Hematopoietic multipotent progenitor cell treated with erythropoietin and hydrocortisone succinate and interleukin-3 and kit ligand, for 8 days (in vitro differentiated cells): ENCODE measurements around the gene C1orf122.

Experiments used
- DNase-seq: peaks from one replicate; pipeline ENCODE4 v3.0.0-alpha.2; 2015

The C1orf122 gene

DNA sequence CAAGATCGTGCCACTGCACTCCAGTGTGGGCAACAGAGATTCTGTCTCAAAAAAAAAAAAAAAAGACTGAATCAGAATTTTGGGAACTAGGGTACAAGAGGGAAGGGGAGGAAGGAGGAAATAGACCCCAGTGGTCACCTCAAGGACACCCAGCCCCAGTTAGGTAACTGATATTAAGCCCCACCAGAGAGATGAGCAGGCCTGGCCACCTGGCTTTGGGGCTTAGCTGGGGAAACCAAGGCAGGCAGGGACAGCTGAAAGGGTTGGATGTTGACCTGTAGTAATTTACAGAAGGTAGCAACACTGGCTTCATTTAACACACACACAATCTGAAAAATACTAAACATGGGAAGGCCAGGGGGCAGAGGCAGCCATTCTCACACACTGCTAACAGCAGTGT is 5.2 kb upstream of the C1orf122 start:
- DNase-seq: no peak

- DNase-seq: peak; percentile 87
These were observed 403 bp upstream of the C1orf122 start for GRCh38 chr1:37807220-37807554.

DNA sequence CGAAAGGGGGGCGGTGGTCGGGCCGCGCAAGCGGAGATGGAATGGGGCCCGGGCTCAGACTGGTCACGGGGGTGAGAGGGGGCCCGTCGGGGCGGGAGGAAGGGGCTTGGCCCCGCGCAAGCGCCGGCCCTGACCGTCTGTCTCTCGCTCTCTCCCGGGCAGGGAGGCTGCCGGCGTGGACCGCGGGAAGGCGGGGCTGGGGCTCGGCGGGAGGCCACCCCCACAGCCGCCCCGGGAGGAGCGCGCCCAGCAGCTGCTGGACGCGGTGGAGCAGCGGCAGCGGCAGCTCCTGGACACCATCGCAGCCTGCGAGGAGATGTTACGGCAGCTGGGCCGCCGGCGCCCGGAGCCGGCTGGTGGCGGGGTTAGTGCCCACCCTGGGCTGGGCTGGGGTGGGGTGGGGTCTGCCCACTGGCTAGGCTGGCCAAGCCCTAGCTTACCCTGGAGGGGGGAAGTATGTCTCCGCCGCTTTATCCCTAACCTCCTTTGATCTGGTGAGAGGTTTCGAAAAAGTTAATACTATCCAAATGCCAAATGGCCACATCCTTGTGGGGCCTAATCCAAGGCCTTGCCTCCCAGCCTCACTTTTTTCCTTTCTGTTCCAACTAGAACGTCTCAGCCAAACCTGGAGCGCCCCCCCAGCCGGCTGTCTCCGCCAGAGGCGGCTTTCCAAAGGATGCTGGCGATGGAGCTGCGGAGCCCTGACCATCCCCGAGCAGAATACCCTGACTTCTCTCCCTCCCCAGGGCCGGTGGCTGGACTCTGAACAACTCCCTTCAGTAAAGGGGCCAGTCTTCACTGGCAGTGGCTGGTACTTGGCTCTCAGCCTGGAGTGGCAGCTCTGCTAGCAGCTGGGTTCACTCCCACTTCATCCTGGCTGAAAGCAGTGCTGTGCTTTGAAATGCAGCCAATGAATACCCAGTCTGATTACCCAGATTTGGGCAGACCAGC is 1.1 kb downstream of the C1orf122 start:
- peak; percentile 65 for DNase-seq

DNA sequence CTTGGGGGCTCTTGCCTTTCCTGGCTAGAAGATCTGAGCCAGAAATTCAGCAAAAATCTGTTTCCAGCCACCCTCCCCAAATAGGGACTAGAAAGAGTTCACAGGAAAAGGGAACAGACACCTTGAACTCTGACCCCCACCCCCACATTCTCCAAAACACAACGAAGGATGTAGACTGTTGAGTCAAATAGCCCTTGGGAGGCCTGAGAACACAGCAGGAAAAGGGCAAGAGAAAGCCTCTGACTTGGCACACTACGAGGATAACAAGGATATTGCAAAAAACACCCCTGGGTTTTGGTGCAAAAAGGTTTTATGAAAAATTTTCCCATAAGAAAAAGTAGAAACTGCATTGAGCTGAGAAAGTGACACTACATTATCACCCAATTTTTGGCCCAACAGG is 2.4 kb downstream of the C1orf122 start:
- DNase-seq: no peak

- DNase-seq: peak; percentile 86
These were observed 3.6 kb downstream of the C1orf122 start for GRCh38 chr1:37811027-37811655.

GRCh38 chr1:37813529-37814145 is 6.0 kb downstream of the C1orf122 start:
- DNase-seq: no peak

DNA sequence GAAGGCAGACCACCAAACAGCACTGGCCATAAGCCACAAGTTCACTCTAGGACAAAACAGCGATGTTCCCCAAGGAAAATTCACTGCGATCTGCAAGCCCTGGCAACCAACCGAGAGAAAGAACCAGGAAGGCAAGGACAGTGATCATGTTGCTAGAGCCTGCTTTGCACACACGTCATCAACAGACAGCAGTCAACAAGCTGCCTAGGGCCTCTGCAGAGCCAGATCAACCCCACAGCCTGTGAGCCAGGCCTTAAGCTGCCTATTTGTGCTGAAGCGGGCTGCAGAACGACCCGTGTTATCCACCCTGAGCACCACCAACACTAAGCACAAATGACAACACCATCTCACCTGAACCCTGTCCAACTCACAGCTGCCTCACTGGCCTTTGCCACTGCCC is 6.7 kb downstream of the C1orf122 start:
- no peak for DNase-seq

GRCh38 chr1:37817481-37817880 is 9.9 kb downstream of the C1orf122 start:
- DNase-seq: peak; percentile 12

DNA sequence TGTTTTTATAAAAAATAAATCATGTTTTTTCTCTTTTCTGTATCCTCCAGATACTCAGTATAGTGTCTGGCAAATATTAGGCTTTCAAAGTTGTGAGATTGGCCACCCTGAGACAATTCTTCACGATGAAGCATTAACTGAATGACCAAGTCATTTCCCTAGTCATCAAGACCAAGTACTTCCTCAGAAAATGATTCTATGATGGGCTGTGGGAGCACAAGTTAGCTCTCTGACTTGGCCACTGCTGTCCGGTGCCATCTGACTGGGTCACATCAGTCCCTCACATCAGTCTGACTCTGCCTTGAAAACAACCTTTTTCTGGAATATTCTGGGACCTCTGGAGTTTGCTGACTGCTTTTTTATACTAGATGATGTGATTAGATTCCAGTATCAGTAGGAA is 13.9 kb downstream of the C1orf122 start:
- no peak for DNase-seq

DNA sequence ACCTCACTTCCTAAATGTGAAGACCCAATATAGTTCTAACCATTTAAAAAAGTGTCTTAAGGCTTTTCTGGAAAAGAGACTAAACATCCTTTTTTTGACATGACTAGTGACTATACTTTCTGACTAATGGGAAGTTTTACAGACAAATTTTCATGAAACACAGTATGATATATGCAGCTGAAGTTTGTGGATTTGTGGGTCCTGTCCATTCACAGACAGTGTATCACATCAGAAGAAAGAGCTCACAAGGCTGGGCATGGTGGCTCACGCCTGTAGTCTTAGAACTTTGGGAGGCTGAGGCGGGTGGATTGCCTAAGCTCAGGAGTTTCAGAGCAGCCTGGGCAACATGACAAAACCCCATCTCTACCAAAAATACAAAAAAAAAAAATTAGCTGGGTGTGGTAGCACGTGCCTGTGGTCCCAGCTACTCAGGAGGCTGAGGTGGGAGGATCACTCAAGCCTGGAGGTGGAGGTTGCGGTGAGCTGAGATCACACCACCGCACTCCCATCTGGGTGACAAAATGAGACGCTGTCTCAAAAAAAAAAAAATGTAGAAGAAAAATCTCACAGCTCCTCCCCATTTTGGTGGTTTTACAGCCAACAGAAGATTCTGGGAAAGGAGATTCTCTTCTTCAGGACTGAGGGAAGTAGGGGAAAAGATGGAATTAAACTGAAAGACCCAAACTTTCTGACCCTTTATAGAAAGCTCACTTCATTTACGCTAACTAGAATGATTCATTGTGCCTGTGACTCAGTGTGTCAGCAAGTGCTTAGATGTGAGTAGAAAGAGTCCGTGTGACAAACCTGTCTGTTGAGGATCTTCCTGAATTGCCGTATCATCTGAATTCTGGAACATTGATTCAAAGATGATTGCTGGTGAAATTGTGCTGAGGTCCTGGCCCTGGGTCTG is 15.6 kb downstream of the C1orf122 start:
- no peak for DNase-seq

GRCh38 chr1:37824001-37824400 is 16.4 kb downstream of the C1orf122 start:
- DNase-seq: no peak

DNA sequence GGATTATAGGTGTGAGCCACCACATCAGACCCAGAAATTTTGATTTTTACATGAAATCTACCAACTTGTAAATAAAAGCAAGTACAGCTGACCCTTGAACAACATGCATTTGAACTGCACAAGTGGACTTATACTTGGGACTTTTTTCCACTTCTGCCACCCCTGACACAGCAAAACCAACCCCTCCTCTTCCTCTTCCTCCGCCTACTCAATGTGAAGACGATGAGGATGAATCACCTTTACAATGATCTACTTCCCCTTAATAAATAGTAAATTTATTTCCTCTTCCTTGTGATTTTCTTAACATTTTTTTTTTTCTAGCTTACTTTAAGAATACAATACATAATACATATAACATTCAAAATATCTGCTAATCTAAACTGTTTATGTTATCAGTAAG is 17.9 kb downstream of the C1orf122 start:
- no peak for DNase-seq

DNA sequence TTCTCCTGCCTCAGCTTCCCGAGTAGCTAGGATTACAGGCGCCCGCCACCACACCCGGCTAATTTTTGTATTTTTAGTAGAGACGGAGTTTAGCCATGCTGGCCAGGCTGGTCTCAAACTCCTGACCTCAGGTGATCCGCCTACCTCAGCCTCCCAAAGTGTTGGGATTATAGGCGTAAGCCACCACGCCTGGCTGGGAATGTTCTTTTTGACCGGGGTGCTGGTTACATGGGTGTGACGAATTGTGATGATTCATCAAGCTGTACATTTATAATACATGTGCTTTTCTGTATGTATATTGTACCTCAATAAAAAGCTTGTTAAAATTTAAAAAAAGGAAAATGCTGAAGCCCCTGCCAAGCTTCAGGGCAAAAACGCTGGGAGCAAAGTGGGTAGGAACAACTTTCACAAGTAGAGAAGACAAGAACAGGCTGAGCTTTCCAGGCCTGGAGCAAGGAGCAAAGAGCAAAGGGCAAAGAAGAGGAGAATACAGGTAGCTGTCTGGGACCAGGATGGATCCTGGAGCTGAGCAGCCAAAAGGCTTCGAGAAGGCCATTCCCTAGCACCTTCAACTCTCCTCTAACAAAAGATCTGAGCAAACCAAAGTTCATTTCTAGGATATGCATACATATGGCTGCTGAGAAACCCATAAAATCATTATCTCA is 21.0 kb downstream of the C1orf122 start:
- DNase-seq: no peak

DNA sequence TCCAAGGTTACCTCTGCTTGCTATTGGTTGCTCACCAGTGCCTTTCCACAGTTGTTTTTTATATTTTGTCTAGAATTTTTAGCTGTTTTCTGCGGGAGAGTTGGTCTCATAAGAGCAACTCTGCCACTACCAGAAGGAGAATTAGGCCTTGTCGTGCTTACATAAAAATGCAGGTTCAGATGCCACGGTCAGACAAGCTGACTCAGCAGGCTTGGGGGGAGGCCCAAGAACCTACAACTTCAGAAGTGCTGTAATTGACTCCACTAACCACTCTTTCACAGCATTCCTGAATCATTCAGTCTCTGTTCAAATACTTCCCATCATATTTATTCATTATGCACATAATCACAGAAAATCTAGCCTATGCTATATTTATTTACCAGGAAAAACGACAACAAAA is 23.5 kb downstream of the C1orf122 start:
- DNase-seq: no peak

DNA sequence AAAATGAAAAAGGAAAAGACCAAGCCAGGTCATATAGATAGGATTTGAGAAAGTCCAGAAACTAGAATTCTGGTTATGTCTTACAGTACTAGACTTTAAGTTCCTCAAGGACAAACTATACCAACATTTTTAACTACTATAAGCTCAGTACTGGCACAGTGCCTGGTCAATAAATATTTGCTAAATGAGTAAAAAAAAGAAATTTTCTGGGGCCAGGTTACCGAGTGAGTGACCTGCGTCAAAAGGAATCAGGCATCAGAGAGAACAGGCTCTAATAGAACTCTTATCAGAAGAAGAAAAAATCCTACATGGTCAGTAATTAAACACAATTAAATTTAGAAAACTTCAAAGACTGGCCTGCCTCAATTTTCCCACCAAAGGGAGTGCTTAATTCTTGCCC is 24.2 kb downstream of the C1orf122 start:
- no peak for DNase-seq

DNA sequence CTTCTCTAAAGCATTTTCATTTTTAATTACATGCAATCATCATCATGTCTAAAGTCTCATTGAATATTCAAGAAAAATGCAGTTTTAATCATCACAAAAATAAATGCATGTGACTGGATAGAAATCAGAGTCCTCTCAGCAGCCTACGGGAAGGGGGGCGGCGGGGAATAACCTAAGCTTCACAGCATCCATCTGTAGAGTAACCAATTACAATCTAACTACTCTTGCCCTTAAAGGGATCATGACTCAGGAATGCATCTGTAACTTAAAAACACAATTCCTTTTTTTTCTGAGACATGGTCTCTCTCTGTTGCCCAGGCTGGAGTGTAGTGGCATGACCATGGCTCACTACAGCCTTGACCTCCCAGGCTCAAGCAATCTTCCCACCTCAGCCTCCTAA is 29.2 kb downstream of the C1orf122 start:
- DNase-seq: no peak

DNA sequence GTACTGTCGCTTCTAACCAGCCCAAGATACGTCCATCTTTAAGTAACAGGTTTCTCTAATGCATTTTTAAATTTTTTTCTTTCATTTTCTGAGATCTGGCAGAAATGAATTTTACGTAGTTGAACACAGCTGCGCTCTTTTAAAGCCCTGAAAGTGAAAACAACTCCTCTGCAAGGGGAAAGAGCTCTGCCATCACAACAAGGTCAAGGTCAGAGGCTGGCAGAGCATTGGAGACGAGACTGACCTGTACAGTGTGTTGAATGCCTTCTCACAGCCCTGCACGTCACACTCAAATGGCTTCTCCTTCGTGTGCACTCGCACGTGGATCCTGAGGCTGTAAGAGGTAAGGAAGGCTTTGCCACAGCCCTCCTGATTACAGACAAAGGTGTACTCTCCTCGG is 32.1 kb downstream of the C1orf122 start:
- DNase-seq: no peak

- no peak for DNase-seq
These were observed 33.1 kb downstream of the C1orf122 start for GRCh38 chr1:37840711-37841110.

GRCh38 chr1:37841652-37842051 is 34.1 kb downstream of the C1orf122 start:
- no peak for DNase-seq

DNA sequence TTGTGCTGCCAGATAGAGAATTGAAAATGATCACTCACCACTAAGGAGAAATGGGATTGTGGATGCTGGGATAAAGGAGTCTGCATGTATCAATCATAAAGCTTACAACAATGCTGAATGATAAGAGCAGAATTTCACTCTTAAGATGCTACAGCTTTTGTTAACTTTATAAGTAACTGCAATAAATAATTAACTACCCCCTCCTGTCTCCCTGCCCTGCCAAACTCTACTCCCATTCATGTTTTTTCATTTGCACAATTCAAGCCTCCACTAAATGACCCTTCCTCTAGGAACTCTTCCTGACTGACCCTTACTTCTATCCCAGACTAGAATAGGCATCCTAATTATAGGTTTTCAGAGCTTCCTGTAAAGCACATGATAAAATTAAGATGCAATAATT is 36.9 kb downstream of the C1orf122 start:
- no peak for DNase-seq

- DNase-seq: no peak
These were observed 37.6 kb downstream of the C1orf122 start for GRCh38 chr1:37845049-37845646.

GRCh38 chr1:37845786-37846185 is 38.2 kb downstream of the C1orf122 start:
- no peak for DNase-seq
